ENCODE results near the gene TRIM47. TPM values are rescaled to one million over a fixed set of nuclear protein-coding genes. Genes with fewer than 3 reads are reported as not detected.
A peak's percentile ranks its signal among the peaks of the same experiment; 100 is the strongest.

TRIM47 gene
- total RNA-seq, 4 donors from 2014 or later = 67.8 to 147 (median 81.9) TPM

DNA sequence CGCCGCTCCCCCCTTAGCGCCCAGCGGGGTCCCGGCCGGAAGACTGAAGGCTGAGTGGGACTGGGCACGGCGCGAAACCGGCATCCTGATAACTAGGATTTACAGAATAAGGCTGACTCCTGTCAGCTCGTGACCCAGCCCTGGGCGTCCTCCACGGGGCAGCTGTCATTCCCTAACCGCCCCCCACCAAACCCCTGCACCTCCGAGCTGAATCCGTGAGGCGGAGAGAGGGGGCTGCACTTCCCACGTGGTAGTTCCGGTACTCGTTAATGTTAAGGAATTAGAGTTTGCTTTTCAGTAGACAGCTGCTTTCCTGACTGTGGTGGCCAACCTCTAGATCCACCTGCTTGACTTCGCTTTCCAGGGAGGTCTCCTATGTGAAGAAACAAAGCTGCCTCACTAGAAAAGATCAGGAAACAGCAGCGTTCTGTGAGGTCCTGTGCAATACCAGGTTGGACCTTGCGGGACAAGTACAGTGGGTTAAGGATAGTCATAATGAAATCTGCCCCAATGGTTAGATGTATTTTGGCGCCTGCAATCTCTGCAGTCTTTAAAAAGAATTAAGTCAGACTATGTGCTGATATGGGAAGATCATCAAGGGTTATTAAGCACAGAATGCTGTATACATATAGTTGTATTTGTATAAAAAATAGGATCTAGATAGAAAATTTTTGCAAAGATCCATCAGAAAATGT, 22.2 kb downstream of the TRIM47 start:
- intact Hi-C loops (cut with DNase I) = no loop called here
- DNase-seq (ENCODE audit: extremely low spot score) = no peak

DNA sequence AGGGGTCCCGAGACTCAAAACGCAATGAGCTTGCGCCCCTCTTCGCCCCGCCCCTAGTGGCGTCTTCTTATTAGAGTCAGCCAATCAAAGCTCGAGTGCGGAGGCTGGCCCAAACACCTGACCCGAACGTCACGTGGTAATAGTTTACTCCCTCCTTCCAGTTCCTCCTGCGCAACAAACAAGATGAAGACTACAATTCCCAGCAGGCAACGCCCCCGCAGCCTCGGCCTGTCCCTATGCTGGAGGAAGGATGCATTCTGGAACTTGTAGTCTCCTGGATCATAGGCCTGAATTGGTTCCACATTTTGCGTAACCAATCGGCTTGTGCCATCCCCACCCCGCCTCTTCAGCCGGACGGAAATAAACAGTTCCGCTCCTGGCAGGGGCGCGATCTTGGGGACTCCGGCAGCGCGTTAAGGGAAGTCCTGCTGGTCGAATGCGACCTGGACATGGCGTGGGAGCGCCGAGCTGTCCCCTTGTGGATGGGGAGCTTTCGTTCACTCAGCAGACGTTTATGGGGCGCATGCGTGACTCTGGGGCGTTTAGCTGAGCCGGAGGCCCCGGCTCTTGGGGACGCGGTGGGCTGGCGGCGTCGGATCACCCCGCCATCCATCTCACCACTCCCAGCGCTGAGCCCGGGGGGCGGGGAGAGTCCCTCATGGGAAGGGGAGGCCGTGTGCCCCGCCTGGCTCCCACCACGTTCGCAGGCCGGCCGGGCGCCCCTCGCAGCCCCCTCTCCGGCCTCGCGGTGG, 22.9 kb downstream of the TRIM47 start, which contains the start of gene WBP2:
TSS of gene WBP2 (minus strand) at position 26 of the 752 bp plus-strand sequence. CDS start 38 bp downstream, outside the sequence.
- intact Hi-C loops (cut with DNase I) = no loop called here
- TF ChIP-seq EP300 (IDR thresholded peaks at IDR 0.05) (no peak), POLR2A (IDR thresholded peaks at IDR 0.05; ENCODE audit: low read depth) (peak; percentile 97), POLR2AphosphoS5 (IDR thresholded peaks at IDR 0.05) (peak; percentile 99 to 100)
- TF ChIP-seq, protein P1, sequence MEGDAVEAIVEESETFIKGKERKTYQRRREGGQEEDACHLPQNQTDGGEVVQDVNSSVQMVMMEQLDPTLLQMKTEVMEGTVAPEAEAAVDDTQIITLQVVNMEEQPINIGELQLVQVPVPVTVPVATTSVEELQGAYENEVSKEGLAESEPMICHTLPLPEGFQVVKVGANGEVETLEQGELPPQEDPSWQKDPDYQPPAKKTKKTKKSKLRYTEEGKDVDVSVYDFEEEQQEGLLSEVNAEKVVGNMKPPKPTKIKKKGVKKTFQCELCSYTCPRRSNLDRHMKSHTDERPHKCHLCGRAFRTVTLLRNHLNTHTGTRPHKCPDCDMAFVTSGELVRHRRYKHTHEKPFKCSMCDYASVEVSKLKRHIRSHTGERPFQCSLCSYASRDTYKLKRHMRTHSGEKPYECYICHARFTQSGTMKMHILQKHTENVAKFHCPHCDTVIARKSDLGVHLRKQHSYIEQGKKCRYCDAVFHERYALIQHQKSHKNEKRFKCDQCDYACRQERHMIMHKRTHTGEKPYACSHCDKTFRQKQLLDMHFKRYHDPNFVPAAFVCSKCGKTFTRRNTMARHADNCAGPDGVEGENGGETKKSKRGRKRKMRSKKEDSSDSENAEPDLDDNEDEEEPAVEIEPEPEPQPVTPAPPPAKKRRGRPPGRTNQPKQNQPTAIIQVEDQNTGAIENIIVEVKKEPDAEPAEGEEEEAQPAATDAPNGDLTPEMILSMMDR (IDR thresholded peaks at IDR 0.05) = peak; percentile 58 to 73 (median 62)
- H3K4me3 ChIP-seq = peak within 1 kb of the TSS; percentile 79 to 92 (median 86)
- DNase-seq (ENCODE audit: extremely low spot score) = peak; percentile 100
- peaks cover 51 to 63% (median 57%) of the 10 kb centered on the region in 4 donors for H3K4me1 ChIP-seq
- peaks cover 11 to 25% (median 22%) of the 10 kb centered on the region in 4 donors for H3K36me3 ChIP-seq
- no peaks in the 10 kb centered on the region for H3K9me3 ChIP-seq
- H3K27ac ChIP-seq (replicated peaks in 1 of 4) = peak within 1 kb of the TSS; percentile 98 to 100 (median 100)
- no peaks in the 10 kb centered on the region for H3K27me3 ChIP-seq
- under 1% methylated on average over 30 of the region's 58 CpGs for WGBS

More for the DNA sequence above, 22.2 kb downstream of the TRIM47 start:
- Histone ChIP-seq H3K9me3 (no peaks in the 10 kb centered on the region), H3K27me3 (no peaks in the 10 kb centered on the region), H3K27ac (replicated peaks in 1 of 4) (peak overlapping the region; percentile 98 to 100 (median 100)), H3K4me3 (peak overlapping the region; percentile 79 to 92 (median 86)), H3K36me3 (peaks cover 3 to 18% (median 15%) of the 10 kb centered on the region in 4 donors), H3K4me1 (peaks cover 48 to 61% (median 54%) of the 10 kb centered on the region in 4 donors)
- WGBS = 4% methylated on average over 7 of the region's 24 CpGs
- TF ChIP-seq EP300 (IDR thresholded peaks at IDR 0.05) = no peak

DNA sequence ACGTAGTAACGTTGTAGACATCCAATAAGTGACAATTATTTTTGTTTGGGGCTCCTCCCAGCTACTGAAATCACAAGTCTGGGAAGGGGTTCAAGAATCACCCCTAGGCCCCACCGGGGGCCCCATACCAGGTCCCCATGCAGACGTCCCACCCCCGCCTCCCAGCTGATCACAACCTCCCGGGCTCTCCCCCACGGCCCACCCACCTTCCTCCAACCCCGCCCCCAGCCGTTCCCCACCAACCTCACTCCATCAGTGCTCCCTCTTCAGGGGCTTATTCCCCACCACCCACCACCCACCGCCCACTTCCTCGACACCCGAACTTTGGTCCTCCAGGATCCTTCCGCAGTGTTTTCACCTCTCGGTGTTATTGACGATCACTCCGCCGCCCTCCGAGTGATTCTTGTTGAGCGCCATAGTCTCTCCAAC, 23.5 kb downstream of the TRIM47 start:
- intact Hi-C loops (cut with DNase I) = no loop called here
- Histone ChIP-seq H3K27ac (replicated peaks in 1 of 4) (peak overlapping the region; percentile 92 to 100 (median 100)), H3K9me3 (no peaks in the 10 kb centered on the region), H3K27me3 (no peaks in the 10 kb centered on the region), H3K4me3 (peak overlapping the region; percentile 79 to 92 (median 86)), H3K36me3 (peaks cover 15 to 31% (median 28%) of the 10 kb centered on the region in 4 donors), H3K4me1 (peaks cover 55 to 69% (median 63%) of the 10 kb centered on the region in 4 donors)
- DNase-seq (ENCODE audit: extremely low spot score) = no peak
- TF ChIP-seq POLR2A (IDR thresholded peaks at IDR 0.05; ENCODE audit: low read depth) (peak; percentile 76), POLR2AphosphoS5 (IDR thresholded peaks at IDR 0.05) (no peak), EP300 (IDR thresholded peaks at IDR 0.05) (no peak)
- TF ChIP-seq, protein P1 (IDR thresholded peaks at IDR 0.05) = peak in 1 of 3 experiments; percentile 12
- WGBS = 0% methylated on average over 17 of the region's 19 CpGs

DNA sequence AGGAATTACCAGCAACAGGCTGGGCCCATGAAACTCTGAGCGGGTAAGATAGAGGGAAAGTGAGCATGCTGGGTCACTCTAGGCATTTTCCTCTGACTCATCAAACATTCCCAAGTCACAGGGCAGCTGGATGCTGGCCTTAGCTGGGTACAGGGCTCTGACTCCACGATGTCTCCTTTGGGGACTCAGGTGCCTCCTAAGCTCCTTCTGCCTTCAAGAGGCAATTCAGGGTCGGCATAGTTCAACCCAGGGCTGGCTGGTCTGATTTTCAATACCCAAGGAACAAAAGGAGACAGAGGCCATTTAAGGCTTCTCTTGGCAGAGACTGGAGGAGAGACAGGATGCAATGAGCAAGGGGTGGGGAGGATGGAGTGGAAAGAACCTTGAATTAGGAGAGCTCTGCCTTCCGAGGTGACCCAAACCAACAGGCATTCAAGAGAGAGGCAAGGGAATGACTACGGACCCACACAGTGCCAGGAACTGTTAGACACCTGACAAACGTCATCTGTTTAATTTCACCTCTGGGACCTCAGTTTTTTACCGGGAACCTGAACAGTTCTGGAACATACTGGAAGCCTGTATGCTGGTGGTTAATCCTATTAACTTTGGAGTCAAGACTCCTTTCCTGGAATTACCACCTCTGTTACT, 24.2 kb downstream of the TRIM47 start:
- Histone ChIP-seq H3K27ac (replicated peaks in 1 of 4) (peak overlapping the region; percentile 92 to 100 (median 100)), H3K4me3 (peak overlapping the region; percentile 79 to 92 (median 86)), H3K4me1 (peaks cover 61 to 73% (median 68%) of the 10 kb centered on the region in 4 donors), H3K27me3 (no peaks in the 10 kb centered on the region), H3K9me3 (no peaks in the 10 kb centered on the region), H3K36me3 (peaks cover 21 to 38% (median 34%) of the 10 kb centered on the region in 4 donors)
- 11% methylated on average over 7 of the region's 7 CpGs for WGBS
- intact Hi-C loops (cut with DNase I) = no loop called here
- DNase-seq (ENCODE audit: extremely low spot score) = no peak
- TF ChIP-seq, protein P1 (IDR thresholded peaks at IDR 0.05) = no peak
- TF ChIP-seq EP300 (IDR thresholded peaks at IDR 0.05) = peak; percentile 74
- TF ChIP-seq POLR2AphosphoS5 (IDR thresholded peaks at IDR 0.05) = peak; percentile 72 to 90
- no peak for TF ChIP-seq POLR2A (IDR thresholded peaks at IDR 0.05; ENCODE audit: low read depth)

Measured in esophagus muscularis mucosa (tissue), 4 donors.